Measurements from ENCODE around the gene NDST4.
"Not testable (repeated sequence)": the region's sequence is repeated elsewhere in the genome, so short reads cannot be mapped to it uniquely, and the experiment has no call there.

The NDST4 gene

DNA sequence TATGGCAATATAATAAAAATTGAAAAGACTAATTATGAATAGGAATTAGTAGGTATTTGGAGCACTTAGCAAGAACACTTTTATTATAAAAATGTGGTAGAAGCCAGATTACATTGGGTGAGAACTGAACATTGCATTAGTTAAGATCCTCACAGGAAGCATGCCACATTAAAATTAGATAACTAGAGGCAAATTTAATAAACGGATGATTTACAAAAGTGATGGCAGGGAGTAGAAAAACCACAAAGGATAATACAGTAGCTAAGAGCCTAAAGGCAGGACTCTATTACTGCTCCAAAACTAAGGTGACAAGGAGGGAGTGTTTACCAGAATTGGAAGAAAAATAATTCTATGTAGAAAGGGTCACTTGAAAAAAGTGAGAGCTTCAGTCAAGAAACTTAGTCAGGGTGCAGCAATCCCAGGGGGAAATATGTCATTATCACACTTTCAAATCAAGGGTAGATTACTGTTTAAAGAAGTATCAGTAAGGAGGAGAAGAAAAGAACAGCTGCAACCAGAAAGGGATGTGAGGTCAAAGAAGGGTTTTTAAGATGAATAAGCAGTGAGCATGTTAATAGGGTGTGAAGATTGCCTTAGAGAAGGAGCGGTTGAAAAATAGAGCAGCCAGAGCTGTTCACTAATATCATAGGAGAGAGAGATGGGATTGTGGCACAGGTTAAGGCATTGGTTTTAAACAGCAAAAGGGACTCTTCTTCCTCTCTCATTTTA, 84.6 kb downstream of the NDST4 start:
- POLR2A ChIA-PET (ENCODE audit: low non-redundant PET) = interaction anchor here (0.6 kb wide), 1 partner anchor 1807 kb away, joined by 3 read pairs; no protein-coding TSS in a partner anchor
- H3K27ac ChIP-seq = no peak overlapping the region
- DNase-seq (ENCODE audit: low spot score) = no peak
- CTCF ChIA-PET = no interaction called here
- TF ChIP-seq, protein P1, sequence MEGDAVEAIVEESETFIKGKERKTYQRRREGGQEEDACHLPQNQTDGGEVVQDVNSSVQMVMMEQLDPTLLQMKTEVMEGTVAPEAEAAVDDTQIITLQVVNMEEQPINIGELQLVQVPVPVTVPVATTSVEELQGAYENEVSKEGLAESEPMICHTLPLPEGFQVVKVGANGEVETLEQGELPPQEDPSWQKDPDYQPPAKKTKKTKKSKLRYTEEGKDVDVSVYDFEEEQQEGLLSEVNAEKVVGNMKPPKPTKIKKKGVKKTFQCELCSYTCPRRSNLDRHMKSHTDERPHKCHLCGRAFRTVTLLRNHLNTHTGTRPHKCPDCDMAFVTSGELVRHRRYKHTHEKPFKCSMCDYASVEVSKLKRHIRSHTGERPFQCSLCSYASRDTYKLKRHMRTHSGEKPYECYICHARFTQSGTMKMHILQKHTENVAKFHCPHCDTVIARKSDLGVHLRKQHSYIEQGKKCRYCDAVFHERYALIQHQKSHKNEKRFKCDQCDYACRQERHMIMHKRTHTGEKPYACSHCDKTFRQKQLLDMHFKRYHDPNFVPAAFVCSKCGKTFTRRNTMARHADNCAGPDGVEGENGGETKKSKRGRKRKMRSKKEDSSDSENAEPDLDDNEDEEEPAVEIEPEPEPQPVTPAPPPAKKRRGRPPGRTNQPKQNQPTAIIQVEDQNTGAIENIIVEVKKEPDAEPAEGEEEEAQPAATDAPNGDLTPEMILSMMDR (conservative IDR thresholded peaks at IDR 0.05; ENCODE audit: low read depth) = no peak

DNA sequence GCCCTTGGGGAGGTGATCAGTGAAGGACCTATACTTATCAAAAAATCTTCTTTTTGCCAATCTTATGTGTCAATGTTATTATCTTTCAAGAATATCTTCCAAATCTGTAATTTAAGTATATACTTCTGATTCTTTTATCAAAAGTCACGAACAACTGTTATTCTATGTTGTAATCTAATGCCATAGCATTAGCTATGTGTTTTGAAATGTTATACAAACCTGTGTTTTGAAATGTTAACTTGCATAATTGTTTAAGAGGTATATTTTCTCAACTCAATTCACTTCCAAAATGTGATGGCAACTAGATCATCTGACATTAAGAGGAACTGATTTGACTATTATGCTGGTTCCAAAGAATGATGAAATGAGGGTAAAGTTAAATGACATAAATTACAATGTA, 113.5 kb downstream of the NDST4 start:
- DNase-seq (ENCODE audit: low spot score) = no peak
- TF ChIP-seq, protein P1 (conservative IDR thresholded peaks at IDR 0.05; ENCODE audit: low read depth) = no peak
- CTCF ChIA-PET = no interaction called here
- no peak overlapping the region for H3K27ac ChIP-seq
- POLR2A ChIA-PET (ENCODE audit: low non-redundant PET) = no interaction called here

DNA sequence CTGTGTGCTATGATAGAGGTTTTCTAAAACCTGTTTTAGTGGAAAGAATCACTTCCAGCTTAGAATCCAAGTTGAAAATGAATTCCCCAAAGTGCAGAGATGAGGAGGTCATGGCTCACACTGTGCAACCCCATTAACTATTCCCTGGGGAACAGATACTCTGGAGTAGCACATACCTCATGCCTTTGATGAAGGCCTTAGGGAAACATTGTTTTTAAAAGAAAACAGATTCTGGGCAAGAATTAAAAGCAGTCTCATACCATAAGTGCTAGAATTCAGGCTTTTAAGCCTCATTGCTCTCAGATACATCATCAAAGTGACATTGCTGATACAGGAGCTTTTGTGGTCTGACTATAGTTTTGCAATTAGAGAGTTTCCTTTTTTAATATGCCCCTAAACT, 115.1 kb downstream of the NDST4 start:
- TF ChIP-seq, protein P1 (conservative IDR thresholded peaks at IDR 0.05; ENCODE audit: low read depth) = no peak
- ChIA-PET CTCF (no interaction called here), POLR2A (ENCODE audit: low non-redundant PET) (no interaction called here)
- H3K27ac ChIP-seq = no peak overlapping the region
- DNase-seq (ENCODE audit: low spot score) = no peak

DNA sequence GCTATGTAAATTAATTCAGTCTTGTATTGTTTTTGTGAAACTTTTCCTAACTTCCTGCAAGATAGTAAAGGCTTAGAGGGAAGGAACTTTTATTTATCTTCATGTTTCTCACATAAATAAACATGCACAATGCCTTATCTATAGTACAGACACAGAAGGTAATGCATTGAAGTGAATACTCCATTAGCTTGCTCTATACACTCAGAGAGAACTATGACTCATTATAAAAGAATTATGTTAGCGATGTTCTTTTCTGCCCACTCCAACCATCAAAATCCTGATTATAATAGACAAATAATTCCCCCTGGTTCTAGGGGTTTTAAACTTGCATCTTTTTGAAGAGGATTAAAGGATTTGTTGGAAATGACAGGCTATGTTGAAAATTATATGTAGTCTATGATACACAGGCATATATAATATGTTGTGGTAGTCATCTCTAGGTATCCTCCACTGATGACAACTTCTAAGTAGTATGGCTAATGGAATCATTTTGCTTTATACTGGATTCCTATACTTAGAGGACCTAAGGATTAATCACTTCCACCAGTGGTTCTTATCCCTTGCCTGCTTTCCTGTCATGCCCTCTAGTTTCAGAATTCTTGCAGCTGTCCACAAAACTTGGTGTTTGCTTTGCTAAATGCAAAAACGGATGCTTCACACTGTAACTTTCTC, 115.7 kb downstream of the NDST4 start:
- CTCF ChIA-PET = no interaction called here
- POLR2A ChIA-PET (ENCODE audit: low non-redundant PET) = no interaction called here
- TF ChIP-seq, protein P1 (conservative IDR thresholded peaks at IDR 0.05; ENCODE audit: low read depth) = no peak
- no peak overlapping the region for H3K27ac ChIP-seq
- DNase-seq (ENCODE audit: low spot score) = peak; percentile 2

DNA sequence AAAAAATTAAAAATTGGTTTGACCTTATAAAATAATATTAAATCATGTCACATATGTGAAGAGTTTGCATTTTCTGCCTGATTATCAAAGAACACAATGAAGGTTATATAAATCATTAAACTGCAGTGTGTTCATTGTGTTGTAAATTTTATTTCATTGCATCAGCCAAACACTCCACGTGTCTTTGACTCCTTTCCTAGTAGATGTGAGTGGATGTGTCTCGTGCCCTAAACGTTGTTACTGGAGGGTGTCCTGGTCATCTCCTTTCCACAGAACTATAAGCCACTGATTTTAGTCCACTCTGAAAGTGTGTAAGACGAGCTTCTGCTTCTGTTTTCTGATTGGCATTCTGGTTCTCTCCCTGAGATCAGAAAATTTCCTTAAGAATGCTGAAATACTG, 127.3 kb downstream of the NDST4 start:
- H3K27ac ChIP-seq = no peak overlapping the region
- ChIA-PET CTCF (no interaction called here), POLR2A (ENCODE audit: low non-redundant PET) (no interaction called here)
- TF ChIP-seq, protein P1 (conservative IDR thresholded peaks at IDR 0.05; ENCODE audit: low read depth) = no peak
- no peak for DNase-seq (ENCODE audit: low spot score)

DNA sequence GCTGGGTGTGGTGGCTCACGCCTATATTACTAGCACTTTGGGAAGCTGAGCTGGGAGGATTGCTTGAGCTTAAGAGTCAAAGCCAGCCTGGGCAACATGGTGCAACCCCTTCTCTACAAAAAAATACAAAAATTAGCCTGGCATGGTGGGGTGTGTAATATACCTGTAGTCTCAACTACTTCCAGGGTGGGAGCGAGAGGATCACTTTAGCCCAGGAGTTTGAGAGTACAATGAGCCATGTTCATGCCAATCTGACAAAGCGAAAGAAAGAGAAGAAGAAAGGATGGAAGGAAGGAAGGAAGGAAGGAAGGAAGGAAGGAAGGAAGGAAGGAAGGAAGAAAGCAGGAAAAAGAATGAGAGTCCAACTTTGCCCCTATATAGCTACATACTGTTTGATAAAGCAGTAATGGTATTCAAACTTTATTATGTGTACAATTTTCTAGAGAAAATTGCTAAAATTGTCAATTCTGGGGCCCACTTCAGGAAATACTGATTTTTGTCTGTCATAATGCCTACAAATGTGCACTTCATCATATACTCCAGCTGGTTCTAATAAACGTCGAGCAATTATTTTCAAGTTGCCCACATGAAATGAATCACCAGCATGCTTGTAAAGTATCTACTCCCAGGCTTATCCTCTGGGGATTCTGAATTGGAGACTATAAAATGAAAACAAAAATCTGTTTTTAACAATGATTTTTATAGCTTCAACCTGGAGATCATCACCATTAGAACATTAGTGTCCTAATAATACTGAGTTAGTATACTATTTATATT, 132.3 kb downstream of the NDST4 start:
- no peak for DNase-seq (ENCODE audit: low spot score)
- TF ChIP-seq, protein P1 (conservative IDR thresholded peaks at IDR 0.05; ENCODE audit: low read depth) = no peak
- CTCF ChIA-PET = no interaction called here
- POLR2A ChIA-PET (ENCODE audit: low non-redundant PET) = no interaction called here
- H3K27ac ChIP-seq = no peak overlapping the region

DNA sequence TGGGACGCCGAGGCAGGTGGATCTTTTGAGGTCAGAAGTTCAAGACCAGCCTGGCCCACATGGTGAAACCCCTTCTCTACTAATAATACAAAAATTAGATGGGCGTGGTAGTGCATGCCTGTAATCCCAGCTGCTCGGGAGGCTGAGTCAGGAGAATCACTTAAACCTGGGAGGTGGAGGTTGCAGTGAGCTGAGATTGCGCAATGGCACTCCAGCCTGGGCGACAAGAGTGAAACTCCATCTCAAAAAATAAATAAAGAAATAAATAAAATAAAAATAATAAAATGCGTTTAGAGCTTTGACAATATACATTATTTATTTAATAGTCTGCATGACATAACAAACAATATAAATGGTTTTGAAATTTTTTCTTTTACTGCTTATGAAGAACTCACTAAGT, 133.0 kb downstream of the NDST4 start:
- POLR2A ChIA-PET (ENCODE audit: low non-redundant PET); DNase-seq (ENCODE audit: low spot score); CTCF ChIA-PET; H3K27ac ChIP-seq: not testable (repeated sequence)
